GM10266 (cell line): ENCODE measurements around the gene PCCB.

Experiments used
- DNase-seq: peaks from one replicate; pipeline ENCODE4 v3.0.0; 2012; ENCODE audit errors: extremely low spot score
- CTCF ChIP-seq: IDR thresholded peaks from 2 replicates; pipeline ENCODE4 v1.5.1; 2012; ENCODE audit warnings: mild to moderate bottlenecking, low read depth; ENCODE audit not compliant: control insufficient read depth, insufficient read depth; ENCODE audit errors: missing control alignments

Gene PCCB

GRCh38 chr3:136336329-136337100 is 86.4 kb downstream of the PCCB start:
- no peak for TF ChIP-seq CTCF
- DNase-seq: no peak

- no peak for TF ChIP-seq CTCF
Observed at GRCh38 chr3:136343446-136343845, 93.3 kb downstream of the PCCB start.

GRCh38 chr3:136343873-136344555 is 93.9 kb downstream of the PCCB start:
- DNase-seq: no peak
- TF ChIP-seq CTCF: no peak

More at GRCh38 chr3:136343446-136343845, 93.3 kb downstream of the PCCB start:
- DNase-seq: no peak

GRCh38 chr3:136346486-136346885 is 96.3 kb downstream of the PCCB start:
- no peak for TF ChIP-seq CTCF
- DNase-seq: no peak

- no peak for TF ChIP-seq CTCF
- no peak for DNase-seq
Observed at GRCh38 chr3:136350132-136350531, 100.0 kb downstream of the PCCB start.

- DNase-seq: no peak
Observed at GRCh38 chr3:136350557-136350956, 100.4 kb downstream of the PCCB start.

More at GRCh38 chr3:136350557-136350956, 100.4 kb downstream of the PCCB start:
- TF ChIP-seq CTCF: no peak
